ENCODE measurements around the gene PIR. TPM values are rescaled to one million over a fixed set of nuclear protein-coding genes. Genes with fewer than 3 reads are reported as not detected.

The PIR gene
- polyA plus RNA-seq, 1 donor from 2014 or later = 0.81 TPM

- no peak overlapping the region for H3K4me3 ChIP-seq (ENCODE audit: low read length)
- no peak overlapping the region for H3K4me2 ChIP-seq (ENCODE audit: low read length)
- H3K27me3 ChIP-seq (ENCODE audit: insufficient read depth, low read depth, low read length) = no peaks in the 10 kb centered on the region
- H3K9me3 ChIP-seq (ENCODE audit: low read length) = no peaks in the 10 kb centered on the region
- H3K9me2 ChIP-seq (ENCODE audit: insufficient read depth, low read length) = no peaks in the 10 kb centered on the region
- no peak overlapping the region for H3K9ac ChIP-seq (ENCODE audit: low read length)
- no peaks in the 10 kb centered on the region for H3F3A ChIP-seq (ENCODE audit: insufficient read depth, low read length, poor library complexity, severe bottlenecking)
- H2AFZ ChIP-seq (ENCODE audit: low read depth, low read length) = no peak overlapping the region
- H3K79me2 ChIP-seq (replicated peaks; ENCODE audit: insufficient read depth, low read length) = no peaks in the 10 kb centered on the region
- TF ChIP-seq REST (IDR thresholded peaks at IDR 0.05; ENCODE audit: borderline replicate concordance) (no peak), EP300 (conservative IDR thresholded peaks at IDR 0.05; ENCODE audit: poor library complexity, severe bottlenecking) (no peak), TAF1 (IDR thresholded peaks at IDR 0.05; ENCODE audit: low read depth) (no peak), MXI1 (conservative IDR thresholded peaks at IDR 0.05; ENCODE audit: poor library complexity, severe bottlenecking) (no peak), CTCF (IDR thresholded peaks at IDR 0.05; ENCODE audit: poor library complexity, severe bottlenecking) (no peak), EZH2 (IDR thresholded peaks at IDR 0.05; ENCODE audit: borderline replicate concordance, insufficient read depth, low read length, poor library complexity, severe bottlenecking) (no peak), SMC3 (conservative IDR thresholded peaks at IDR 0.05; ENCODE audit: poor library complexity) (no peak), RAD21 (conservative IDR thresholded peaks at IDR 0.05) (no peak), POLR2AphosphoS5 (IDR thresholded peaks at IDR 0.05) (no peak)
- H3K36me3 ChIP-seq (ENCODE audit: insufficient read depth, low read length) = no peaks in the 10 kb centered on the region
- H3K27ac ChIP-seq (ENCODE audit: low read length) = no peak overlapping the region
- no peaks in the 10 kb centered on the region for H4K20me1 ChIP-seq (ENCODE audit: insufficient read depth)
These were observed 94.3 kb downstream of the PIR start for GRCh38 chrX:15398874-15399273.

- H3K4me3 ChIP-seq (ENCODE audit: low read length) = no peak overlapping the region
These were observed 97.3 kb downstream of the PIR start for GRCh38 chrX:15395789-15396188.

More at GRCh38 chrX:15395789-15396188, 97.3 kb downstream of the PIR start:
- H3K9me2 ChIP-seq (ENCODE audit: insufficient read depth, low read length) = no peaks in the 10 kb centered on the region
- no peak overlapping the region for H3K4me2 ChIP-seq (ENCODE audit: low read length)
- no peak overlapping the region for H3K27ac ChIP-seq (ENCODE audit: low read length)
- H3K9ac ChIP-seq (ENCODE audit: low read length) = no peak overlapping the region
- TF ChIP-seq POLR2AphosphoS5 (IDR thresholded peaks at IDR 0.05) (no peak), EP300 (conservative IDR thresholded peaks at IDR 0.05; ENCODE audit: poor library complexity, severe bottlenecking) (no peak), SMC3 (conservative IDR thresholded peaks at IDR 0.05; ENCODE audit: poor library complexity) (no peak), MXI1 (conservative IDR thresholded peaks at IDR 0.05; ENCODE audit: poor library complexity, severe bottlenecking) (no peak), REST (IDR thresholded peaks at IDR 0.05; ENCODE audit: borderline replicate concordance) (no peak), EZH2 (IDR thresholded peaks at IDR 0.05; ENCODE audit: borderline replicate concordance, insufficient read depth, low read length, poor library complexity, severe bottlenecking) (no peak), RAD21 (conservative IDR thresholded peaks at IDR 0.05) (no peak), CTCF (IDR thresholded peaks at IDR 0.05; ENCODE audit: poor library complexity, severe bottlenecking) (no peak), TAF1 (IDR thresholded peaks at IDR 0.05; ENCODE audit: low read depth) (no peak)
- H3K27me3 ChIP-seq (ENCODE audit: insufficient read depth, low read depth, low read length) = no peaks in the 10 kb centered on the region
- no peaks in the 10 kb centered on the region for H3K79me2 ChIP-seq (replicated peaks; ENCODE audit: insufficient read depth, low read length)
- H2AFZ ChIP-seq (ENCODE audit: low read depth, low read length) = no peak overlapping the region
- H3K36me3 ChIP-seq (ENCODE audit: insufficient read depth, low read length) = no peaks in the 10 kb centered on the region
- no peaks in the 10 kb centered on the region for H3F3A ChIP-seq (ENCODE audit: insufficient read depth, low read length, poor library complexity, severe bottlenecking)
- no peaks in the 10 kb centered on the region for H4K20me1 ChIP-seq (ENCODE audit: insufficient read depth)
- no peaks in the 10 kb centered on the region for H3K9me3 ChIP-seq (ENCODE audit: low read length)

All from neural cell (in vitro differentiated cells).